Nucleus accumbens (tissue), 56 donors: ENCODE data around the gene RYR2.
"Not testable (repeated sequence)": the region's sequence is repeated elsewhere in the genome, so short reads cannot be mapped to it uniquely, and the experiment has no call there.

Source experiments
- DNase-seq, 56 donors: peaks; one replicate each; lab custom pipeline; 2025; lab: John Stamatoyannopoulos, UW

The RYR2 gene

DNA sequence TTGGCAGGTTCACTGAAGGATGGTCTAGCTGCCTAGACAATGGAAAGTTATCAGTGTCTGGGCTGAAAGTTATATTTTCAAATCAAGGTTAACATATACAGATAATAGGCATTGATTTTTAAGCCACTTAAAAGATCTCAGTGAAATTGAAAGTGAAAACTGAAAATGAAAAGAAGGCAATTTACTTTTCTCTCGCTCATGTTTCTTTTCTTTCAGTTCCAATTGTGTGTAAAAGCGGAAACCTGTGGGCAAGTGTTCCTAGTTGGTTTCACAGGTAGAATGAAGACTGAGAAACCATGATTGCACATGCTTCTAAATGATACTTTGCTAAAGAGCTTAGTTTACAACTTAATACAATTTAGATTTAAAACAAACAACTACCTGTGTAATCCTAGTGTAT, 465.0 kb downstream of the RYR2 start:
- DNase-seq = no peak

DNA sequence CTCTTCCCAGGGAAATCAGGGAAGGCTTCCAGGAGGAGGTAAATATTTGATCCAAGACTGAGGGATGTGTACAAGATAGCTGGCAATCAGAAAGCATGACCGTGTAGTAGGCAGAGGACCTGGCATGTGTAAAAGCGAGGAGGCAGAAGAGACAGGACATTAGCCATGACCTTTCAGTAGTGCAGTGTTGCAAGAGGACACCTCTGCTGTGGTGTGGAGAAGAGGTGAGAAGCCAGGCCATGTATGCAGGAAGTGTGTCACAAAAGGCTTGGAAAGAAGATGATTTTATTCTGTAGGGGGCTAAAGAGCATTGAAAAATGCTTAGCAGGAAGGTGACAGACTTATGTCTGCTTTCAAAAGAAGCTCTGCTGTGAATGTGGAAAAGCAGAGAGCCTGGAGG, 467.8 kb downstream of the RYR2 start:
- DNase-seq = no peak

DNA sequence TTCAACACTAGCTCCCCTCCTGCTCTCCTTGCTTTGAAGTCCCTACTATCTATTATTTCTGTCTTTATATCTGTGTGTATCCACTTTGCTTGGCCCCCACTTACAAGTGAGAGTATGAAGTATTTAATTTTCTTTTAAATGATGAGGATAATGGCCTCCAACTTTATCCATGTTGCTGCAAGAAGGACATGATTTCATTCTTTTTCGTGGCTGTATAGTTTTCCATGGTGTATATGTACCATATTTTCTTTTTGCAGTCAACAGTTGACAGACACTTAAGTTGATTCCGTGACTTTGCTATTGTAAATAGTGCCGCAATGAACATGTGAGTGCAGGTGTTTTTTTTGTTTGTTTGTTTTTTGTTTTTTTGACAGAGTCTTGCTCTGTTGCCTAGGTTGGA, 483.1 kb downstream of the RYR2 start:
- no peak for DNase-seq

DNA sequence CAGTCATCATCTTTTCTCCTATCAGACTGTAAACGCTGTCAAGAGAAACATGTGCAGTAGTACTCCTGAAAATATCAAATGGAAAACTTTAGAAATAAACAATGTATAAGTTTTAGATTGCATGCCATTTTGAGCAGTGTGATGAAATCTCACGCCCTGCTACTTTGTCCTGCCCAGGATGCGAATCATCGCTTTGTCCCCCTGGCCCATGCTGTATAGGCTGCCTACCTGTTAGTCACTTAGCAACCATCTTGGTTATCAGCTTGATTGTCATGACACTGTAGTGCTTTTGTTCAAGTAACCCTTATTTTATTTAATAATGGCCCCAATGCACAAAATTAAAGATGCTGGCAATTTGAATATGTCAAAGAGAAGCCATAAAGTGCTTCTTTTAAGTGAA, 485.8 kb downstream of the RYR2 start:
- no peak for DNase-seq

DNA sequence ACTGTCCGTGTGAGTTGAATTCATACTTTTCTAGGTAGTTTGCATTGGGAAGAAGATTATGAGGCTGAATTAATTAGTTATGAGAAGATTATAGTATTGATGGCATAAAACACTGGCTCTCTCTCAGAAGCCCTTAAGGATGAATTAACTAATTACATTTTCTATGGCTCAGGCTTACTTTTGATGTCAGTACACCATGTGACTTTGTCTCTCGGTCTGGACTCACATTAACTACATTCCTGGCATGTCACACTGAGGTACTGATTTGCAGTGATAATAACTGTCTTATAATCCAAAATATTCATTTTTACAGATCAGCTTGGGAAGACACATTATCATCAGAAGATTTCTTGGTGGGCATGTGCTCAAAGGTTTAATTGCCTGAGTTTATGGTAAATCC, 486.6 kb downstream of the RYR2 start:
- DNase-seq = no peak

DNA sequence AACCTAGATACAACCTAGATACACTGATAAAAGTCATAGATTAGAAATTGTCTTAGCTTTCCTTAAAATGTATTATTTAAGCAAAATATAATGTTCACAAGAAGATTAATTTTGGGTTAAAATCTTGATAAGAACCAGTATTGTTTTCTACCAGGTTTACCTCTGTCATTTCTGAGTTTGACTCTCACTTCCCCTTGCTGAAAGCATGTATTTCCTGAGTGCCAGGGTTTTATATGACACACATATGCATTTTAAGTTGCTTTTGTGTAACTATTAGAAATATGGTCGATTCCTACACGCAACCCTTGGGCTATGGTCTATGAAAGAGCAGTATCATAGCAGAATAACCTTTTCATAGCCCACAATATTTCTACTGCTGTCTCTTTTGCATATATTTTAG, 497.1 kb downstream of the RYR2 start:
- no peak for DNase-seq

DNA sequence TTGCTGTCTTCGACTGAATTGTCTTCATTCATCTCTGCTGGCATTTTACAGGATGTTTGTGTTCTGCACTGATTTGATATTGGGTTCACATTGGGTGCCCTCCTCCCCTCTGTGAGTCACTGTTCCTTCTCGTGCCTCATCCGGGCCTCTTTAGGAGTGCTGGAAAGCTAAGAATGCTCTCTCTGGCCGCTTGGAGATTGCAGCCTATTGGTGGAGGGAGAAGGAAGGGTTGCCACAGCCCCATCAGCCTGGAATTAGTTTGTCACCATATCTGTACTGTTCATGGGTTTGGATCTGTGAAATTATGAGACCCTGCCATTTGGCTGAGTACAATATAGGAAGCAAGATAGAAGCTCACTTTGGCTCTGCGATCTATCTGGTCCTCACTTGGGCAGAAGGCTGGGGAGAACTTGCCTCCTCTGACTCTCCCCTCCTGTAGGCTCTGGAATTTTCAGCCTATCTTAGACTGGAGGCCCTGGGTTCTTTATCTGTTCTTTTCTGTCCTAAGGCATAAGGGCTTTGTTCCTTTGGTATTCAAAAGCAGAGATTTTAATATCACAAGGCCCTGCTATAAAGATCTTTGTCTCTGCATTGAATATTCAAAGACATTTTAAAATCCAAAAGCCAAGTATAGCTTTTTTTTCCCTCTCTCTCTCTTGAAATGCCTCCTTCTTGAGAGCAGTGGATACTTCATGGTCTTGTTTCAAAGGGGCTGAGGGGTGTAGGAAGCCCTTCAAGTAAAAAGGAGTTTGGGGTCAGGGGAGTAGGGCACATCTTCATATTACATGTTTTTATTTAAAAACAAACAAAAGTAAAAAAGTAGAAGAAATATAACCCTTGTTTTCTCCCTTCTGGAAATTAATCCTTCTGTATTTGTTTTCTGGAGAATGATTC, 500.8 kb downstream of the RYR2 start:
- DNase-seq = peak in 14 of 56 donors; percentile 1 to 51 (median 17)

DNA sequence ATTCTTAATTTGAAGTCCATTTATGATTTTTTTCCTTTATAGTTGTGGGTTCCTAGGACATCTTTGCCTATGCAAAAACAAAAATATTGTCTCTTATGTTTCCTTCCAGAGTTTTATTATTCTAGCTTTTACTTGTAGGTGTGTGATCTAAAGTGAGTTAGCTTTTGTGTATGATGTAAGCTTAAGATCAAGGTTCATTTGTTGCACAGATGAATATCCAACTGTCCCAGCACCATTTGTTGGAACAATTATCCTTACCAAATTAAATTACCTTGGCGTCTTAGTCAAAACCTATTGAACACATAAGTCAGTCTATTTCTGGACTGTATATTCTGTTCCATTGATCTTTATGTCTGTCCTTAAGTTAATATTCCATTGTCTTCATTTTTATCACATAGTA, 511.1 kb downstream of the RYR2 start:
- DNase-seq = no peak

DNA sequence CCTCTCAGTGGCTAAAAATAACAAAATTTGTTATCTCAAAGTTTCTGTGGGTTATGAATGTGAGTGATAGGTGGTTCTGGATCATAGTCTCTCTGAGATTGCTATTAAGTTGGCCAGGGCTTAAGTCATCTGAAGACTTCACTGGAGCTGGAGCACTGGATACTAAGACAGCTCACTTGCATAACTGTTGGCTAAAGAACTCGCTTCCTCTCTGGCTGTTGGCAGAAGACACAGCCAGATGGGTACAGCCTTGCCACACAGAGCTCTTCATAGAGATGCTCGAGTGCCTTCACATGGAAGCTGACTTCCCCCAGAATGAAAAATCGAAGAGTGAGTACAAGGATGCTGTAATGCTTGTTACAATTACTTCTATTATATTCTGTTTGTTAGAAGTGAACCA, 514.9 kb downstream of the RYR2 start:
- peak in 8 of 56 donors; percentile 1 to 18 (median 7) for DNase-seq

DNA sequence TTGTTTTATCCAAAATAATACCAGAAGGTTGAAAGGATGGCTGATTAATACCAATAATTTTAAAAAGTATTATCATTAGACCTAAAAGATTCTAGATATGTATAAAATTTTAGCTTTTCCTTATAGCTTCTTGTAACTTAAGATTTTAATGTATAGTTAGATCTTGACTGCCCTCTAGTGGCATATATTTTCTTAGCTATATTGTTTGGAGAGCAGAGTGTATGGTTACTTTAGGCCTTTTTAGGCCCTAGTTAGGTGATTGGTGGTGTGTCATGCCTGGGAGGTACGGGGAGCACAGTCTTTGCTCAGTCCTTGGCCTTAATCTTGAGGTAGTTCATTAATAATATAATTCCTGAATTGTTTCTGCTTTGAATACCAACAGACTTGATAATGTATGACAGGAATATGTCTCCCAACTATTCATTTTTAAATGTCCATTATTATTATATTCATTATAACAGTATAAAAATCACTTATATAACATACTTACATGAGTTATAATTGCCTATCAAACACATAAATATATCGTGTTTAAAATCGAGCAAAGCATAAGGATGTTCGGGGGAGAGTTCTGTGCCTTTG, 520.3 kb downstream of the RYR2 start:
- no peak for DNase-seq

DNA sequence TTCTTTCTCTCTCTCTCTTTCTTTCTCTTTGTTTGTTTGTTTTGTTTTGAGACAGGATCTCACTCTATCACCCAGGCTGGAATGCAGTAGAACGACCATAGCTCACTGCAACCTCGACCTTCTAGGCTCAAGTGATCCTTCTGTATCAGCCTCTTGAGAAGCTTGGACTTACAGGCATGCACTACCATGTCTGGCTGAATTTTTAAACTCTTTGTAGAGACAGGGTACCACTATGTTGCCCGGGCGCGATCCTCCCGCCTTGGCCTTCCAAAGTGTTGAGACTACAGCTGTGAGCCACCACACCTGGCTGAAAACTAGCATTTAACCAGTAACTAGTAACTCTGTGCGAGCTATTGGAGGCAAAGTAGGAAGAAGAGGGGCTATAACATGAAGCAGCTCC, 523.3 kb downstream of the RYR2 start:
- DNase-seq = no peak

DNA sequence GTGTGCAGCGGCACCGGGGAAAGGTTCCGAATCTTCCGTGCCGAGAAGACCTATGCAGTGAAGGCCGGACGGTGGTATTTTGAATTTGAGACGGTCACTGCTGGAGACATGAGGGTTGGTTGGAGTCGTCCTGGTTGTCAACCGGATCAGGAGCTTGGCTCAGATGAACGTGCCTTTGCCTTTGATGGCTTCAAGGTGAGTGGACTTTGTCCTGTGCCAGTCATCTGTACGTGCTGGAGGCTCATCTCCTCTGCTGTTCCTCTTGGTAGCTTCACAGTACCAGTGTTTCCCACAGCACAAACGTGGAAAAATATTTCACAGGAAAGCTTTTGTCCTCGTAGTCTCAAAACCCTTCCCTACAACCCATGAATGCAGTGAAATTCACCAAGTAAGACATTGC, 524.6 kb downstream of the RYR2 start:
- no peak for DNase-seq

DNA sequence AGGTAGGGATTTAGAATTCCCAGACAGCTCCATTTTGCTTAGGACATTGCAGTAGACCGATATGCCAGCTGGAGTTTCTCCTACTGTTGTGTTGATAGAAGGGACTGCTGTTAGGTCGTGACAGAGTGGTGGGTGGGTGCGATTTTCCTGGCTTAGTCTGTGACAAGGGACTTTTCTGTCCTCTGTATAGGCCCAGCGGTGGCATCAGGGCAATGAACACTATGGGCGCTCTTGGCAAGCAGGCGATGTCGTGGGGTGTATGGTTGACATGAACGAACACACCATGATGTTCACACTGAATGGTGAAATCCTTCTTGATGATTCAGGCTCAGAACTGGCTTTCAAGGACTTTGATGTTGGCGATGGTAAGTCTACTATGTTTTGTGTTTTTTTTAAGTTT, 527.0 kb downstream of the RYR2 start:
- DNase-seq = no peak

DNA sequence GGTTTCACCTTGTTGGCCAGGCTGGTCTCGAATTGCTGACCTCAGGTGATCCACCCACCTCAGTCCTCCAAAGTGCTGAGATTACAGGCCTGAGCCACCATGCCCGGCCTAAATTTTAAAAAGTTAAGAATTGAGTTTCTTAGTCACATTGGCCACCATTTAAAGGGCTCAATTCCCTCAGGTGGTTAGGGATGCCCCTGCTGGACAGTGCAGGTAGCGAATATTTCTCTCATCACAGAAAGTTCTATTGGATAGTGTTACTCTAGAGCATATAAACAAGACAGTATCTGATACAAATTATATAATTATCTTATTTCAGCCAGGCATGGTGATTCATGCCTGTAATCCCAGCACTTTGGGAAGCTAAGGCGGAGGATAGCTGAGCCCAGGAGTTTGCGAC, 528.5 kb downstream of the RYR2 start:
- no peak for DNase-seq

DNA sequence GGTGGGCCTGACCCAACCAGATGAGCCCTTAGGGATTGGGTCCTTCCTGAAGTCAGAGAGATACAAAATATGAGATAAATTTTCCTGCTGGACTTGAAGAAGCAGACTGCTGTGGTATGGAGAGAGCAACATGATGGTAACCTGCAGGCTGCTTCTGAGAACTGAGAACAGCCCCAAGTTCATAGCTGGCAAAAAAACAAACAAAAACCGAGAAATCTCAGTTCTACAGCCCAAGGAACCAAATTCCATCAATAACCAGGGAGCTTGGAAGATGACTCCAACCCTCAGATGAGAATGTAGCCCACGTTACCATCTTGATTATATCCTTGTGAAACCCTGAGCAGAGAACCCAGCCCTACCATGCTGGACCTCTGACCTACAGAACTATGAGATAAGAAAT, 532.6 kb downstream of the RYR2 start:
- DNase-seq = no peak

DNA sequence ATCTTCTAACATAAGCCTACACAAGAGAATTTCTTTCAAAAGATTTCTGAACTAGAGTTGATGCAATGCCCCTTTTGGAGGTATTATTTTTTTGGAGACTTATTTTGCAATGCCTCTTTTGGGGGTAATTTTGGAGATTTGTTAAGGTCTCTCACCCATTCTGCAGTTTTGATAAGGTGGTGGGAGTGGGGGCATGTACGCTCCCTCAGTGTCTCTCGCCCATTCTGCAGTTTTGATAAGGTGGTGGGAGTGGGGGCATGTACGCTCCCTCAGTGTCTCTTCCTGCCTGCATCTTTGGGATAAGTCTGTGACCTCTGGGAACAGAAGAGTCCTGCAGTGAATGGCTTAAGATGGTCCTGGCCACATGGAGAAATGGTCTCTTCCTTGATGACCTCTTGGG, 536.6 kb downstream of the RYR2 start:
- DNase-seq = no peak

DNA sequence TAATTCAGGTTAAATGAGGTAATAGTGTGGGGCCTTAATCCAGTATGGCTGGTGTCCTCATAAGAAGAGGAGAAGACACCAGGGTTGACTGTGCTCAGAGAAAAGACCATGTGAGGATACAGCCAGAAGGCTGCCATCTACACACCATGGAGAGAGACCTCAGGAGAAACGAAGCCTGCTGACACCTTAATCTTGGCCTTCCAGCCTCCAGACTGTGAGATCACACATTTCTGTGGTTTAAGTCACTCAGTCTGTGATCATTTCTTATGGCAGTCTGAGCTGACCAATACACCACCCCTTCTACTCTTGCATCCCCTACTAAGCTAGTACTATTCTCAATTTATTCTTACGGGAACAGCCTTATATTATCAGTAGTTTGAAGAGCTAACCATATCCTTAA, 538.7 kb downstream of the RYR2 start:
- no peak for DNase-seq

DNA sequence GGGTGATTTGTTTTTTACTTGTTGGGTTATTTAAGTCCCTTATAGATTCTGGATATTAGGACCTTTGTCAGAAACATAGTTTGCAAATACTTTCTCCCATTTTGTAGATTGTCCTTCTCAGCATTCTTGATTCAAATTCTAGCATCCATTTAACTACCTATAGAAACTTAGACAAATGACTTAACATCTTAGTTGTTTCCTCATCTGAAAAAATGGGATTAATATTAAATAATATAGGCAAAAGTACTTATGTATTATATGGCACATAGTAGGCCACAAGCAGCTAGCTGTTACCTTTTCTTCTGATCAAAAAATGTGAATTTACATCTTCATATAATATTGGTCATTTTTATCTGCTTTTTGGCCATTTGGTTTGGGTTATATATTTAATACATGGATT, 541.3 kb downstream of the RYR2 start:
- no peak for DNase-seq

DNA sequence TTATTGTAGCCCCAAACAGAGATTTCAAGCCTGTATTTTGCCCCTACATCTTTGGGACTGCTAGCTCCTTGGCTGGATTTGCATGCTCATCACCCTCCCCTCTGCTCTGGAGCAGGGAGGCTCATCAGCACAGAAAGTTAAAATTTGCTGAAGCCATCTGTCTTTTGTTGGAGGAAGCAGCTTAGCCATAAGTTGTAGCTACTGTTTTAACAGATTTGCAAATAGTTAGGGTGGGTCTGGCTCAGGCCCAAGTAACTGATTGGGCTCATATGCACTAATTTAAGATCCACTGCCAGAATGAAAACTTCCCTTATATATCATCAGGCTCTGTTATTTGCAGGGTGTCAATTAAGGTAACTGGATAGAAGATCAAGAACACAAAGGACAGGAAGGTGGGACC, 541.8 kb downstream of the RYR2 start:
- no peak for DNase-seq

DNA sequence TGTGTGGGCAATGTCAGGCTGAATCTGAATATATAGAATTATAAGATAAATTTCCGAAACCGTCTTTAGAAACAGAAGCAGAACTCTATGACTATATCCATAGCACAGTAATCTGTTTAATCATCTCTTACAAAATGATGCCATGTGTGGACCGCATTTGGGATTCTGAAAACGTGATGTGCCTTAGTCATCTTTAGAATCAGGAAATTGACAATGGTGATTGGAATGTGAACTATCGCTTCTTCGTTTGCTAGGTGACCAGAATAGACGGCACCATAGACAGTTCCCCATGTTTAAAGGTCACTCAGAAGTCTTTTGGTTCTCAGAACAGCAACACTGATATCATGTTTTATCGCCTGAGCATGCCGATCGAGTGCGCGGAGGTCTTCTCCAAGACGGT, 548.4 kb downstream of the RYR2 start:
- DNase-seq = no peak

DNA sequence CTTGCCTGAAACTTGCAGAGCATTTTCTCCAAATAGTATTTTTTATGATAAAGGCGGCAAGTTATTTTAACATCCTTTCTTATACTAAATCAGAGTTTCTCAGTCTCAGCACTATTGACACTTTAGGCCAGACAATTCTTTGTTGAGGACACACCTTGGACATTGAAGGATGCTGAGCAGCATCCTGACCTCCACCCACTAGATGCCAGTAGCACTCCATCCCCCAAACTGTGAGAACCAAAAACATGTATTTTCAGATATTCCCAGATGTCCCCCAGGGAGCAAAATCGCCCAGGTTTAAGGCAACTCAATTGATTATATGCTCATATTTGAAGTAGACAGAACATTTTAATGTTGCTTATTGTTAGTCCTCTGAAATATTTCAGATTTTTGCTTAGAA, 549.4 kb downstream of the RYR2 start:
- no peak for DNase-seq

DNA sequence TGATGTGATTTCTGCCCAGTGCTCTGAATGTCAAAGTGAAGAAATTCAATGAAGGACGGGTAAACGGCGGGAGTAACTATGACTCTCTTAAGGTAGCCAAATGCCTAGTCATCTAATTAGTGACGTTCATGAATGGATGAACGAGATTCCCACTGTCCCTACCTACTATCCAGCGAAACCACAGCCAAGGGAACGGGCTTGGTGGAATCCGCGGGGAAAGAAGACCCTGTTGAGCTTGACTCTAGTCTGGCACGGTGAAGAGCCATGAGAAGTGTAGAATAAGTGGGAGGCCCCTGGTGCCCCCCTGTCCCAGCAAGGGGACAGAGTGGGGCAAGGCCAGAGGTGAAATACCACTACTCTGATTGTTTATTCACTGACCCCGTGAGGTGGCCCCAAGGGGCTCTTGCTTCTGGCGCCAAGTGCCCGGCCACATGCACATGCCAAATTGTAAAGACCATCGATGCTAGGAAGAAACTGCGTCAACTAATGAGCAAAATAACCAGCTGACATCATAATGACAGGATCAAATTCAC, 561.1 kb downstream of the RYR2 start:
- DNase-seq = not testable (repeated sequence)
